Activated naive CD4-positive, alpha-beta T cell treated with anti-CD3 and anti-CD28 coated beads, Interleukin-2, amount 50 U/mL, for 16 hours (primary cell): ENCODE measurements around the gene RHOG.
"Not testable (repeated sequence)": the region's sequence is repeated elsewhere in the genome, so short reads cannot be mapped to it uniquely, and the experiment has no call there.

Experiments
- DNase-seq: peaks from one replicate; pipeline ENCODE4 v3.0.0-alpha.2; 2020

Gene RHOG

DNA sequence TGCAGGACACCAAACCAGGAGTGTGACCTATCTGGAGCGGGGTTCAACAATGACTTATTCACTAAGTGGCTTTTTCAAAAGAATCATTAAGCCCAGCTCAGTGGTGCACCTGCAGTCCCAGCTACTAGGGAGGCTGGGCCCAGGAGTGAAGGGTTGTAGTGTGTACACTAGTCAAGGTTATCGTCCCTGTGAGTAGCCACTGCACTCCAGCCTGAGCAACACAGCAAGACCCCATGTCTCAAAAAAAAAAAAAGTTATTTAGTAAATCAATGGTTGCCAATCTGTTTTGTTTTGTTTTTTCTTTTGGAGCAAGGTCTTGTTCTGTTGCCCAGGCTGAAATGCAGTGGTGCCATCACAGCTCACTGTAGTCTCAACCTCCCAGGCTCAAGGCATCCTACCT, 7.9 kb downstream of the RHOG start:
- no peak for DNase-seq

DNA sequence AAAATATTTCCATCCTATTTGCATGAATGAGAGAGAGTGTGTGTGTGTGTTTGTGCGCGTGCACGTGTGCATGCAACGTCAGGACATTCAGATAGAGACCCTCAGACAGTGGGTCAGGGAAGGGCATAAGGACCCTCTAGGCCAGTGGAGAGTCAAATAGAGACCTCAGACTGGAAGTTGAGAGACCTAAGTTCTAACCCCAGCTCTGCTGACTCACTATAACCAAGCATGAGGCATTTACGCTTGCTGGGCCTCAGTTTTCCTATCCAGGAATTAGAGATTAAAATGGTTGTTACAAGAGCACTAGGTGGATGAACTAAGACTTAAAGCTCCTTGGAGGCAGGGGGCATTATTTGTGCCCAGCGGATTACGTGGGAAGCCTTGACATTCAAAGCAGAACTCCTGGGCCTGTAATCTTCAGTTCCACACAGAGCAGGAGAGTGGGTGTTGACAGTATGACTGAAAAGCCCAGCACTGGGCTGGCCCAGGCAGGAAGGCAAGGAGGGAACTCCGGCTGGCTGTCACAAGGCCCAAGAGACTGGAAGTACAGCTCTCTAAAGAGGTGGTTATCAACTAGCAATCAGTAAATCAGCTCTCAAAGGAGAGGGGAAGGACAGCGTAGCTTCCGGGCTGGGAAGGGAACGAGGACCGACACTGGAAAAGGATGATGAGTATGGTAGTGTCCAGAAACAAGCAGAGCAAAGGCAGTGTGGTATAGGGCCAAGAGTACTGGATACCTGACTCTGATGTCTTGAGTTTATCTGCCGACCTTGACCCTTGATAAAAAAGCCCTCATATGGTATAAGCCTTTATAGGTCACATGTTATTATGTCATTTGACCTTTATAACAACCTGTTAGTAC, 9.2 kb downstream of the RHOG start:
- DNase-seq: no peak

DNA sequence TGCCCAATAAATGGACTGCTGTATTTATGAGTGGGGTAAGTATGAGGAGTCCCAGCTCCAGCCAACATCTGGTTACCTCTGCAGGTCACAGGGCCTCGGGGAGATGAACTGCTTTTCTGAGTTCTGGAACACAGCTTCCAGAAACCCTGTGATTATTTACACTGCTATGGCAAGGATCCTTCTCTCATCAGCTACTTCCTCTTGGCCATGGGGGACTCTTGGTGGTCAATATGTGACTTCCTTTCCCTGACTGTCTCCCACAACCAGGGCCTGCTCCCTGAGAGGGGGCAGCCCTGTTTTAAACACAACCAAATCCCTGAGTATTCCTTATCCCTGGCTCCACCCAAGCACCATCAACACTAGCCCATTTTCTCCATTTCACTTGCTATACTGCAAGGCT, 10.0 kb downstream of the RHOG start:
- DNase-seq: no peak

DNA sequence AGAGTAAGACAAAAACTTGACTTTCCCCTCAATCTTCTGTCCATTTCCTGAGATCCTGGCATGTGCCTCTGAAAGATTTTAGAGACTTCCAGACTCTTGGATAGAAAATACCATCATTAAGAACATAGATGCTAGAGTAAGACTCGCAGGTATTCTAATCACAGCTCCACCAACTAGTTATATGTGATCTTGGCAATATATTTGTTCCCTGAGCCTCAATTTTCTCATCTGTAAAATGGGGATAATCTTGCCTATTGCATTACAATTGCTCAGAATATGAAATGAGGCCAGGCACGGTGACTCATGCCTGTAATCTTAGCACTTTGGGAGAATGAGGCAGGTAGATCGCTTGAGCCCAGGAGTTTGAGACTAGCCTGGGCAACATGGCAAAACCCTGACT, 10.7 kb downstream of the RHOG start:
- no peak for DNase-seq

DNA sequence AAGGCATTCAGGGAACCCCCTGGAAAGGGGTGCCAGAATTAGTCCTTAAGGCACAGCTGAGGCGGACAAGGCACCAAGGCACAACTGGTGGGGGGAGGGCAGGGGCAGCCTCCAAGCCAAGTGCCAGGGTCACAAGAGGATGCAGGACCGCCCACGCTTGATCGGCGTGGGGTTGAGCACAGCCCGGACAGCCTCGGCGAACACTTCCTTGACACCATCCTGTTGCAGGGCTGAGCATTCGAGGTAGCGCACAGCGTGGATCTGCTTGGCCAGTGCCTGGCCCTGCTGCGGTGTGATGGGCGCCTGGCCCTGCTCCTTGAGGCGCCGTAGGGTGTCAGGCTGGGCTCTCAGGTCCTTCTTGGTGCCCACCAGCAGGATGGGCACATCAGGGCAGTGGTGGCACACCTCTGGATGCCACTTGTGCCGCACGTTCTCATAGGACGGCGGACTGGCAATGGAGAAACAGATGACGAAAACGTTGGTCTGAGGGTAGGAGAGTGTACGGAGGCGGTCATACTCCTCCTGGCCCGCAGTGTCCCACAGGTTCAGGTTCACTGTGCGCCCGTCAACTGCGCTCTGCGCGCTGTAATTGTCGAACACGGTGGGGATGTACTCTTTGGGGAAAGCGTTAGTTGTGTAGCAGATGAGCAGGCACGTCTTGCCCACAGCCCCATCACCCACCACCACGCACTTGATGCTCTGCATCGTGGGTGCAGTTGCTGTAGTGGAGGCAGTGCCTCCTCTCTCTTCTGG, 13.1 kb downstream of the RHOG start:
- DNase-seq: no peak

DNA sequence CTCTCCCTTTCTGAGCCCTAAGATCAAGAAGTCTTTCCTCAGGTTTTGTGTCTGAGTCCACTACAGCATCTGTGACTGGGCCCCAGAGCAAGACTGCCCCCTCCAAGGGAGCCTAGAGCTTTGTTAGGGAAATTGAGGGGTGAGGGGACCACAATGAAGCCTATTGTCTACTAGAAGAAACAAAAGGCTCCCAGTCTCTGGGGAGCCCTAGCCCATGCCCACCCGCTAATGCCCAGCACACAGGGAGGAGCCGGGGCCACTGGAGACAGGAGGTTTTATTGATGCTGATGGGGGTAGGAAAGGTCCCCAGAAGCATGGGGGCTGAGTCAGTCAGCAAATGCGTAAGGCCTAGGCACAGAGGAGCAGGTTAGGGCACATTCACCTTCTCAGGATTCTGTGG, 14.0 kb downstream of the RHOG start:
- DNase-seq: no peak

DNA sequence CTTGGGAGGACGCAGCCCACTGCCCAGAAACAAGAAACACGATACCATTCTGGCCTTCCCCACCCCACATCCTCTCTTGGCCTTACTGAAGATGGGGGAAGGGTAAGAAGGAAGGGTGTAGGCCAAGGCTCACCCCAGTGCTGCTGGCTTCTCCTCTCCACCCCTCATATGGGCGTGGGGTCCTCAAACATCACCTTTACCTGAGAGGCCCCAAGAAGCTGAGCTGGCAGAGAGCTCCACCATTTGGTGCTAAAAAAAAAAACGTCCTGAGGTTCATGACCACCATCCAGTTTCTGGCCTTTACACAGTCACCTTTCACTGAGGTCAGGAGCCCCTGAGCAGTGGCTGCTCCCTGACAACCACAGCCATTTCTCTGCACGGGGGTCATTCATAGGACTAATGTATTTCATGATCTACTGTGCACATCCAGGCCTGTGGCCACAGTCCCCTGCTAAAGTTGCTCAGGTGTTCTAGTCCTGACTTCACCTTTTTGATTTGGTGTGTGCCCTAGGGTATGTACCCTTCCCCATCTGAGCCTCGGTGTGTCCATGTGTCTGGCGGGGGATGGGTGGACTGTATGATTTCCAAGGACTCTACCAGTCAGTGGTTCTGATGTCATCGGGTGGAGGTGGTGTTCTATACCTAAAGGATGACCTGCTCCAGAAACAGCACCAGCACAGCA, 15.1 kb downstream of the RHOG start:
- no peak for DNase-seq

DNA sequence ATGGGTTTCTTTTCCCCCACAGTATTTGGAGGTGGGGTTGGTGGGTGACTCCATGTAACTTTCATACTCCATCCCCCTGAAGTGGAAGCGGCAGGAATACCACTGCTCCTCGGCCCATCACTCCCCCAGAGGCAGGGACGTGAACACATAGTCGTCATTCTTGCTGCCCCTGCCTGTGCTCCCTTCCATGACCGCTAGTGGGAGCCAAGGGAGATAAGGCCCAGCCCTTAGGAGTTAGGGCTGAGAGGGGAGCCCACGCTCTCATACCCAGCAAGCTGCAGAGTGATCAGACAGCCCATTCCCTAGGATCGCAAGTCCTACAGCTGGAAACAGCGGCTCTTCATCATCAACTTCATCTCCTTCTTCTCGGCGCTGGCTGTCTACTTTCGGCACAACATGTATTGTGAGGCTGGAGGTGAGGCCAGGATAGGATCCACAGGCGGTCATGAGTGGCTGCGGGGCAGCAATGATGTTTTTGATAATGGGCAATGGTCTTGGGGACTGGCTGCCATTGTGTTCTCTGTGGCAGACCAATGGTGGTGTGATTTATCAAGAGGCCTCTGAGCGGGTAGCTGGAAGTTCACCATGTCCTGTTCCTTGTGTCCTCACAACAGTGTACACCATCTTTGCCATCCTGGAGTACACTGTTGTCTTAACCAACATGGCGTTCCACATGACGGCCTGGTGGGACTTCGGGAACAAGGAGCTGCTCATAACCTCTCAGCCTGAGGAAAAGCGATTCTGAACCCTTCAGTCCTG, 15.9 kb downstream of the RHOG start:
- DNase-seq: peak; percentile 84

DNA sequence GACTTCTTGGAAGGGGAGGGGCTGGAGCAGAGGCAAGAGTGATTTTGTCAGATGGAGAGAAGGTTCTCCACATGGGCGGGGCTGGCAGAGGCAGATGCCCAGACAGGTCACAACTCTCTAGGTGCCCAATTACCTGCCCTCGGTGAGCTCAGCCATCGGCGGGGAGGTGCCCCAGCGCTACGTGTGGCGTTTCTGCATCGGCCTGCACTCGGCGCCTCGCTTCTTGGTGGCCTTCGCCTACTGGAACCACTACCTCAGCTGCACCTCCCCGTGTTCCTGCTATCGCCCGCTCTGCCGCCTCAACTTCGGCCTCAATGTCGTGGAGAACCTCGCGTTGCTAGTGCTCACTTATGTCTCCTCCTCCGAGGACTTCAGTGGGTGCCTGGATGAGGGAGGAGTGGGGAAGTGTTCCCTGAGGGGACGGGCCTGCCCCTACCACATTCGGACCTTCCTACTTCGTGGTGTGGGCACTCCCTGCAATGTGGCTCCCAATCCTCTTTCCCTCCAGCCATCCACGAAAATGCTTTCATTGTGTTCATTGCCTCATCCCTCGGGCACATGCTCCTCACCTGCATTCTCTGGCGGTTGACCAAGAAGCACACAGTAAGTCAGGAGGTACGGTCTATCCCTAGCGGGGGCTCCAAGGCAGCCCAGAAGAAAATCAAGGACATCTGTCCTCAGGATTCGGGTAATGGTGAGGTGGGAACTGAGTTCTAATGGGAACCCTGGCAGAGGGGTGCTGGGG, 16.8 kb downstream of the RHOG start:
- no peak for DNase-seq

DNA sequence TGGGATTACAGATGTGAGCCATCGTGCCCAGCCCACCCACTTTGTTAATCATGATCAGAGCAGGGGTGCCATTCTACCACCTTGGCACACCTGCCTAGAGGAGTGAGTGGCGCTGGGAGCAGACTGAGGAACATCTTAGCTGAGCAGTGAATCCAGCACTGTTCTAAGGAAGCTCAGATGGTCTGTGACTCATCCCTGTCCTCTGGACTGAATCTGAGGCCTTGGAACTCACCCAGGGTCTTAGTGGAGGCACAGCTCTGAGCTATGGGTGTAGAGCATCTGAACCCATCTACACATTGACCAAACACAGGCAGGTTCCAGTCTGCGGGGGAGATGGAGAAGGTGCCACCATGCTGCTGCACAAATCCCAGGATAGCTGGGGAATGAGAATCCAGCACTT, 17.5 kb downstream of the RHOG start:
- no peak for DNase-seq

DNA sequence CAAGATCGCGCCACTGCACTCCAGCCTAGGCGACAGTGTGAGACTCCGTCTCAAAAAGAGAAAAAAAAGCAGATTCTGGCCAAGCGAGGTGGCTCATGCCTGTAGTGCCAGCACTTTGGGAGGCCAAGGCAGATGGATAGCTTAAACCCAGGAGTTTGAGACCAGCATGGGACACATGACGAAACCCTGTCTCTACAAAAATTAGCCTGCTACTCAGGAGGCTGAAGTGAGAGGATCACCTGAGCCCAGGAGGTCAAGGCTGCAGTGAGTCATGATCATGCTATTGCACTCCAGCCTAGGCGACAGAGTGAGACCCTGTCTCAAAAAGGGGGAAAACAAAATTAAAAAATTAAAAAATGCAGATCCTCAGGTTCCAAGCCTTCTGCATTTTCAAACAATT, 18.4 kb downstream of the RHOG start:
- no peak for DNase-seq

DNA sequence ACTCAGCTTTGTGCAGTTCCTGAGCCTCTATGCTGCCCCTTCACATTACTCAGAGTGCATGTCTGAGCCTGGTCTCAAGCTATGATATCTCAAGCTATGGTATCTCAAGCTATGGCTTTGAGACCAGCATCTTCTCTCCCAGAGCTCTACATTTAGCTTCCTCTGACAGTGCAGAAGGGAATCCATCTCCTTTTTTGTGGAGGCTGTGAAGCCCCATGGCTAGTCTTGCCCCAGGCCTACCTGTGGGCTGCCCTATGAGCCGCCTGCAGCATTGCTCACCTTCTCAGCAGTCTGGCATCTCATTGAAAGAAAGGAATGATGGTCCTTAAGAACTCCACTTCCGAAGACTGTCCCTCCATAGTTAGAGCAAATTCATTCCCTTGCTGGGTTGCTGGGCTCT, 19.8 kb downstream of the RHOG start:
- no peak for DNase-seq

DNA sequence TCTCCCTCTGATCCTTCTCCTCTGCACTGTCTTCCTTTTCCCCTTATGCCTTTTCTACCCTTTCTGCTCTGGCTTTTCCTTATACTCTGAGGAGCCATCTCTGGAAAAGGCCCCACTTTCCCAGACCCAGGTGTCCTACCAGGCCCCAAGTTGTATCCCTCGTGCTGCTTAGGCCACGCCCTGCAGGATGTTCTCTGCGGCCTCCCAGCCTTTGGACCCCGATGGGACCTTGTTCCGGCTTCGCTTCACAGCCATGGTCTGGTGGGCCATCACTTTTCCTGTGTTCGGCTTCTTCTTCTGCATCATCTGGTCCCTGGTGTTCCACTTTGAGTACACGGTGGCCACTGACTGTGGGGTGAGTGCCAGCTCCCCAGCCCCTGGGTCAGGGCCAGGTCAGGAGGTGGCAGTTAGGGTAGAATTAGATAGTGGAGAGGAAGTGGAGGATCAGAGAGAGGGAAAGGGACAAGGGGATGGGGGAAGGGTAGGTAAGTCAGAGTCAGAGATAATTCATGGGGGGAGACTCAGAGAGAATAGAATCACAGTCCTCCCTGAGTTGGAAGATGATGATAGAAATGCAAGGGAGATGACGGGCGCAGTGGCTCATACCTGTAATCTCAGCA, 23.5 kb downstream of the RHOG start:
- no peak for DNase-seq

DNA sequence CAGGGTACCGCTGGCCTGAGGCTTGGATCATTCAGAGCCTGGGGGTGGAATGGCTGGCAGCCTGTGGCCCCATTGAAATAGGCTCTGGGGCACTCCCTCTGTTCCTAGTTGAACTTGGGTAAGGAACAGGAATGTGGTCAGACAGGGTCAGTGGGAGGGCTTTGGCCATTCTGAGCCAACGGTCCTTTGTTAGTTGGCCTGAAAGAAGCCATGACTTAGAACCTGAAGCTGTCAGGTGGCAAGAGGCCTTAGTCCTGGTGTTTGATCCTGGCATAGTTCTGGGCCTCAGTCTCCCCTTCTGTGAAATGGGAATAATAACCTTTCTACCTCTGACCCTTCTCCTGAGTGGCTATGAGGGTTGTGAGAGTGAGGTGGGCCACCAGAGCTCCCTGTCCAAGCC, 24.1 kb downstream of the RHOG start:
- no peak for DNase-seq

DNA sequence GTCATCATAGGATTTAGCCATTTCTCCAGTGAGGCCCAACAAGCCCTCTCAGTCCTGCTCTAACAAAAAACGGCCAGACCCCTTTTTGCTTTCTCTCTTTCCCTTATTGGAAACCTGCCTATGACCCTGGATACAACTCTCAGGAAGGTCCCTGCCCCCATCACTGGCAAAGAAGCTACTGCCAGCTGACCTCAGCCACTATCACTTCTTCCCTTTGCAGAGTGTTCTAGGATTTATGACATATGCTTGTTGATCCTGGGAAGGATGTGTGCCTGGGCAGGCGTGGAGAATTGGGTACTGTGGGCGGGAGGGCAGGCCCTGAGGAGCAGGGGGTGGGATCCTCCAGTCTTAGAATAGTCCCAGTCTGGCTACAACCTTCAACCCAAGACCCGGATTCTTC, 24.9 kb downstream of the RHOG start:
- no peak for DNase-seq

DNA sequence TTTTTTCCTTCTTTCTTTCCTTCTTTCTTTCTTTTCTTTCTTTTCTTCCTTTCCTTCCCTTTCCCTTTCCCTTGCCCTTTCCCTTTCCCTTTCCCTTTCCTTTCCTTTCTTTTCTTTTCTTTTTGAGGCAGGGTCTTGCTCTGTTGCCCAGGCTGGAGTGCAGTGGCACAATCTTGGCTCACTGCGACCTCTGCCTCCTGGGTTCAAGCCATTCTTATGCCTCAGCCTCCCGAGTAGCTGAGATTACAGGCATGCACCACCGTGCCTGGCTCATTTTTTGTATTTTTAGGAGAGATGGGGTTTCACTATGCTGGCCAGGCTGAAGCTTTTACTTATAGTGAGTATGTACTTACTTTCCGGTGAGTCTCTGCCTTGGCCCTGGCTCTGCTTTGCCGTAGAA, 25.9 kb downstream of the RHOG start:
- not testable (repeated sequence) for DNase-seq

DNA sequence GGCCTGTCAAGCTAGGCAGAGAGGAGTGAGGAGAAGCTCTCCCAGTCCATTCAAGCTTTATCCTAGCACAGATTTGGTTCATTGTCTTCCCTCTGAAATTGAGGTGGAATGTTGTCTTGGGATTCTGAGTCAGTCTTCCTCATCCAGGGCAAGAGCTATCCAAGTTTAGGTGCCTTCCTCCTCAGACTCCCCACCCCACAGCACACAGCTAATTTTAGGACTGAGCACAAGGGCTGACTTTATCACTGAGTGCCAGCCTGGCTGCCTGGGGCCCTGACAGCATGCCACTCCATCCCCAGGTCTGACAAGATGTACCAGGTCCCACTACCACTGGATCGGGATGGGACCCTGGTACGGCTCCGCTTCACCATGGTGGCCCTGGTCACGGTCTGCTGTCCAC, 29.8 kb downstream of the RHOG start:
- DNase-seq: no peak

DNA sequence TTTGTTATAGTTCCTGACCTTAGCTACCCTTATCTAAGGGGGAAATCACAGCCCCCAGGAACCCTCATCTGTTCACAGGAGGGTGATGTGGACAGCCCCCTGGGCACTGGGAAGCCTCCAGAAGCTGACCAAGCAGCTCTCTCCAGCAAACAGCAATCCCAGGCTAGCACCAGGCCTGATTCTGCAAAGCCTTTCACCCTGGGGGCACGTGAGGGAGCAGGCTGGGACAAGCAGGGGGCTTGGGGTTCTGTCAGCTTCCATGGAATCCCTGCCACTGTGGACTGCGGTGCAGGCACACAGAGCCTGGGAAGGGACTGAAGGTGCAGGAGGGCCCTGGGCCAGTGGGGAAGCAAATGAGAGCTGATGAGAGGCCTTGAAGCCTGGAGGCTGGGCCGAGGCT, 30.3 kb downstream of the RHOG start:
- DNase-seq: no peak

DNA sequence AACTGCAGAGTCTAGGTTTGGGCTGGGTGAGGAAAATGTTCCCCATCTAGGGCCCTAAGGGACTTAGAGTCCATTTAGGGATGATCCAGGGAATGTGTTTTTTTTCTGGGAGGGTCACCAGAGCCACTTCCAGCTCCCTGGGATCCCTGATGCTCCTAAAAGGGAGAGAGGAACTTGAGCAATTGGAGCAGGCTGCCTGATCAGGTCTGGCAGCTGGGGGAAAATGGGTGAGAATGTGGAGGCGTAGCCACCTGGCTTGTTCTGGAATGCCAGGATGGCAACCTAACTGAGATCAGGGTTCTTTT, 31.2 kb downstream of the RHOG start:
- no peak for DNase-seq

DNA sequence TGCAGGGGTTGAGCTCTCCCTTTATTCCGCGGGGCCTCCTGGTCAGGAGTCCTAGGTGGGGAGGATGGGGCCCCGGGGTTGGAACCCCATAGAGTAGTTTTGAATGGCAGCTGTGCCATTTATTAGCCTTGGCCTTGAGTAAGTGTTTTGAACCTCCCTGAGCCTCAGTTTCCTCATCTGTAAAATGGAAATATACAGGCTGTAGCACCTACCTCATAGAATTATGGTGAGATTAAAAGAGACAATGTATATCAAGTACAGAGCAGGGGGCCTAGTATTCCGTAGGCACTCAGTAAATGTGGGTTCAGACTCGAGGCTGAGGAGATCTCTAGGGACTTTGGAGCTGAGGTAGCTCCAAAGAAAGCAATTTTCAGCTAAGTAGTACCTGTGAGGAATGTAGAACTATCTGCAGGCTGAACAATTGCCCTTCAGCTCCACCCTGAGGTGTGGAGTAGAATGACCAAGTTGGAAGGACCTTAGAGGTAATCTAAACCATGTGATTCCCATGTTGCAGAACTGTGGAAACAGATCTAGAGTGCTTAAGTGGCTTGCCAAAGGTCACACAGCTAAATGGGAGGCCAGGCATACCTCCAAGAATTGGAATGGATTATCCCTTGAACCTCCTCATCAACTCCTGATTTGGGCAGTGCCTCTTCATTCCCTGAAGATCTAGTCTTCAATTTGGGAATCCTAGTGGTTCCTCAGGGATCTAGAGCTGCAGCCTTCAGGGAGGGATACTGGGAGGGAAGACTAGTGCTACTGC, 31.7 kb downstream of the RHOG start:
- DNase-seq: peak; percentile 42
